ENCODE data around the gene LMX1B. TPM values are rescaled to one million over a fixed set of nuclear protein-coding genes. Genes with fewer than 3 reads are reported as not detected.

LMX1B gene
- polyA plus RNA-seq, 2 donors = 0.01 to 0.02 TPM

GRCh38 chr9:126735482-126735881 lies 121.8 kb downstream of the LMX1B start:
- 92 to 97% methylated on average over 1 of the region's 1 CpG for WGBS, 2 donors
- Histone ChIP-seq H3K27me3 (ENCODE audit: control insufficient read depth in 1 of 2, insufficient read depth in 2 of 2, low read length in 2 of 2) (peaks cover 0 to 2% of the 10 kb centered on the region in 2 donors), H3K4me1 (ENCODE audit: control insufficient read depth in 2 of 2, insufficient read depth in 2 of 2, low read length in 1 of 2) (no peaks in the 10 kb centered on the region), H3K9me3 (ENCODE audit: control insufficient read depth in 2 of 2, insufficient read depth in 1 of 2, low read depth in 1 of 2, low read length in 1 of 2) (peaks cover 2 to 3% of the 10 kb centered on the region in 2 donors), H3K4me3 (ENCODE audit: low read depth in 1 of 2, low read length in 2 of 2) (no peak overlapping the region), H3K27ac (ENCODE audit: low read depth in 2 of 2, low read length in 1 of 2) (no peak overlapping the region), H3K36me3 (ENCODE audit: control insufficient read depth in 2 of 2, insufficient read depth in 2 of 2, low read length in 1 of 2) (no peaks in the 10 kb centered on the region)

- Histone ChIP-seq H3K27me3 (ENCODE audit: control insufficient read depth in 1 of 2, insufficient read depth in 2 of 2, low read length in 2 of 2) (peaks cover 0 to 2% of the 10 kb centered on the region in 2 donors), H3K4me3 (ENCODE audit: low read depth in 1 of 2, low read length in 2 of 2) (no peak overlapping the region), H3K9me3 (ENCODE audit: control insufficient read depth in 2 of 2, insufficient read depth in 1 of 2, low read depth in 1 of 2, low read length in 1 of 2) (peaks cover 2 to 3% of the 10 kb centered on the region in 2 donors), H3K4me1 (ENCODE audit: control insufficient read depth in 2 of 2, insufficient read depth in 2 of 2, low read length in 1 of 2) (no peaks in the 10 kb centered on the region), H3K27ac (ENCODE audit: low read depth in 2 of 2, low read length in 1 of 2) (no peak overlapping the region), H3K36me3 (ENCODE audit: control insufficient read depth in 2 of 2, insufficient read depth in 2 of 2, low read length in 1 of 2) (no peaks in the 10 kb centered on the region)
- WGBS, 2 donors = 41 to 52% methylated on average over 1 of the region's 1 CpG
Observed at GRCh38 chr9:126738553-126738952, 124.8 kb downstream of the LMX1B start.

GRCh38 chr9:126743041-126743440 lies 129.3 kb downstream of the LMX1B start:
- Histone ChIP-seq H3K27ac (ENCODE audit: low read depth in 2 of 2, low read length in 1 of 2) (no peak overlapping the region), H3K4me1 (ENCODE audit: control insufficient read depth in 2 of 2, insufficient read depth in 2 of 2, low read length in 1 of 2) (no peaks in the 10 kb centered on the region), H3K36me3 (ENCODE audit: control insufficient read depth in 2 of 2, insufficient read depth in 2 of 2, low read length in 1 of 2) (no peaks in the 10 kb centered on the region), H3K9me3 (ENCODE audit: control insufficient read depth in 2 of 2, insufficient read depth in 1 of 2, low read depth in 1 of 2, low read length in 1 of 2) (no peaks in the 10 kb centered on the region), H3K4me3 (ENCODE audit: low read depth in 1 of 2, low read length in 2 of 2) (no peak overlapping the region), H3K27me3 (ENCODE audit: control insufficient read depth in 1 of 2, insufficient read depth in 2 of 2, low read length in 2 of 2) (no peaks in the 10 kb centered on the region)
- WGBS, 2 donors = 79 to 84% methylated on average over 5 of the region's 5 CpGs

- 64 to 66% methylated on average over 10 of the region's 10 CpGs for WGBS, 2 donors
- H3K27ac ChIP-seq (ENCODE audit: low read depth in 2 of 2, low read length in 1 of 2) = no peak overlapping the region
- H3K36me3 ChIP-seq (ENCODE audit: control insufficient read depth in 2 of 2, insufficient read depth in 2 of 2, low read length in 1 of 2) = no peaks in the 10 kb centered on the region
- no peaks in the 10 kb centered on the region for H3K4me1 ChIP-seq (ENCODE audit: control insufficient read depth in 2 of 2, insufficient read depth in 2 of 2, low read length in 1 of 2)
- no peaks in the 10 kb centered on the region for H3K9me3 ChIP-seq (ENCODE audit: control insufficient read depth in 2 of 2, insufficient read depth in 1 of 2, low read depth in 1 of 2, low read length in 1 of 2)
- no peak overlapping the region for H3K4me3 ChIP-seq (ENCODE audit: low read depth in 1 of 2, low read length in 2 of 2)
- H3K27me3 ChIP-seq (ENCODE audit: control insufficient read depth in 1 of 2, insufficient read depth in 2 of 2, low read length in 2 of 2) = no peaks in the 10 kb centered on the region
Observed at GRCh38 chr9:126745574-126746411, 132.1 kb downstream of the LMX1B start.

Other genes starting within 250 kb of the LMX1B start
- 1 to 10 TPM; 4.8 to 5.0 TPM for gene ZBTB43, start 191.1 kb downstream of the LMX1B start, polyA plus RNA-seq
- gene ZBTB34, start 246.7 kb downstream of the LMX1B start, polyA plus RNA-seq = 1 to 10 TPM; 1.4 to 1.5 TPM

Measured in esophagus (tissue), 2 donors.